Glomerular endothelial cell (primary cell): ENCODE data around the gene CAP2. TPM values are rescaled to one million over a fixed set of nuclear protein-coding genes. Genes with fewer than 3 reads are reported as not detected.

Experiments used
- DNase-seq: peaks from one replicate; pipeline ENCODE4 v3.0.0-alpha.2; 2011; ENCODE audit warnings: low read depth, low spot score; ENCODE audit errors: extremely low read depth
- total RNA-seq: library from RNA; depleted of rRNA; stranded (reverse); fragments of >200 nt; gene quantifications from 2 replicates; pipeline ENCODE4 v1.2.3, GENCODE V29; 2015

The CAP2 gene
- total RNA-seq, 1 donor from 2014 or later: 3.7 TPM

DNA sequence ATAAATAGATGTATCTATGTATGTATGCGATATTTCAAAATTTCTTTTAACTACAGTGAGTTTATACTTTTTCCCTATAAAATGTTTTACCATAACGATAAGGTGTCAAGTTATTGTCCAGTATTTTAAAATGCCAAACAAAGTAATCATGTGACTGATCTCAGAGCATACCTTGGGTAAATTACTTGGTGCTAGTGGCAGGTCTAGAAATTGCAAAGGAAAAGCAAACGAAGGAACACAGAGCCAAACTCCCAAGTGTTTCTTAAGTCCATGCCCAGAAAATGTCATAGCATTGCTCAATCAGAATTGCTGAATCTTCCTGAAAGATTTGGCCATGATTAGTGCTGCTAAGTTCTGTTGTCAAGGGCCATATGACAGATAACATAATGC lies 77.5 kb downstream of the CAP2 start:
- DNase-seq: no peak

DNA sequence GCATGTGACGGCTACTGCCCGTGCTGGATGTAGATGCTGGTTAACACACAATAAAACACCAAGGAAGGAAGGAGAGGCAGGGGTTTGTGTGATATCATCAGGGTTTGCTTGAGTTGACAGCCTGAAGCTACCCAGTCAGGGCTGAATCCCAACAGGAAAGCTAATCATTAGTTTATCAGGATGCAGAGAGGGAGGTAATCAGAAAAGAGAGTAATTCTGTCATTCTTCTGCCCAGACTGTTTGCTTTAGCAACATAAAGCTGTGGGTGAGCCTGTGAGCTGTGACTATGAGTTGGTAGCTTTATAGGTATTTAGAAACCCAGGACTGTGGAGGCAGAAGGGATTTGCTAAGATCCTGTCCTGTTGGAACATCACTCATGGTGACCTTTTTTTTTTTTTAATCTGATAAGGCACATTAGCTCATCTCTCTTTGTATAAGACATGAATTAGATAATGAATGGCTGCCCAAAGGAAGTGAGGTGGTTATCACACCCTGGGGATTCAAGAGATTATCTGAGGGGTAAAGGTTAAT lies 79.3 kb downstream of the CAP2 start:
- DNase-seq: no peak

GRCh38 chr6:17473554-17473953 lies 80.2 kb downstream of the CAP2 start:
- no peak for DNase-seq

- no peak for DNase-seq
Observed at GRCh38 chr6:17474289-17474688, 80.9 kb downstream of the CAP2 start.

GRCh38 chr6:17475606-17476244 lies 82.3 kb downstream of the CAP2 start:
- DNase-seq: no peak

DNA sequence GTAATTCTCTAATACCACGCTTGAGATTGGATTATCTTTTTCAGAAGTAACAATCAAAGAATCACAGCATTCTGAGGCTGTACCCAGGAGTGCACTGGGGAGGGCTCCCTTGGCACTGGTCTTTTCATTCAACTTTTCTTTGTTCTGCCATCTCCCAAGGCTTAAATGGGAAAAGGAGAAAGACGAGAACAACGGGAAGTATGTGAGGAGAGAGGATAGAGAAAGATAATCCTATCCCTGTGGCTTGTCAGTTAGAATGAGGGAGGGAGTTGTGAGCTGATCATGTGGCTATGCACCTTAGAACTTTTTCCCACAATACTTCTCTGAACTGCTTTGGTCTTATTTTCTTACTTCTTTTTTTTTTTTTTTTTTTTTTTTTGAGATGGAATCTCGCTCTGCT lies 83.1 kb downstream of the CAP2 start:
- no peak for DNase-seq

- no peak for DNase-seq
Observed at GRCh38 chr6:17477356-17477755, 84.0 kb downstream of the CAP2 start.

DNA sequence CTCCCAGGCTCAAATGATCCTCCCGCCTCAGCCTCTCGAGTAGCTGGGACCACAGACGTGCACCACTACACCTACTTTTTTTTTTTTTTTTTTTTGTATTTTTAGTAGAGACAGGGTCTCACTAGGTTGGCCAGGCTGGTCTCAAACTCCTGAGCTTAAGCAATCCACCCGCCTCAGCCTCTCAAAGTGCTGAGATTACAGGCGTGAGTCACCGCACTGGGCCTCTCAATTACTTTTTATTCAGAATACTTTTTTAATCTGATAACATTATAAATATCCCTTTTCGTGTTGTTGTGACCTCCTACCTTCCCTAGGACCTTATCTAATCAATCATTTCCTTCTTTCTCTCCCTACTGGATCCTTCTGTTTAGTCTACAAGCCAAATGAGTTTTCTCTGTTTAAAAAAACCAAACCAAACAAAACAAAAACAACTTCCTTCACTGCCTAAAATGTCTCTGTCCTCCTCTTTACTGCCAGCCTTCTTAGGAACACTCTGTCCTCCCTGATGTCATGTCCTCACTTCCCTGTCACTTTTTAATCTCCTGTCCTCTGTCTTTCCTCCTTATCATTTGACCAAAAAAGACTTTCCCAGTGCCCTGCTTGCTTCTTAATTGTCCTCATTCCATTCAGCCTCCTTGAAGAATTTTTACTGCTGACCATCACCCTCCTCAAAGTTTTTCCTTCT lies 85.0 kb downstream of the CAP2 start:
- DNase-seq: no peak

DNA sequence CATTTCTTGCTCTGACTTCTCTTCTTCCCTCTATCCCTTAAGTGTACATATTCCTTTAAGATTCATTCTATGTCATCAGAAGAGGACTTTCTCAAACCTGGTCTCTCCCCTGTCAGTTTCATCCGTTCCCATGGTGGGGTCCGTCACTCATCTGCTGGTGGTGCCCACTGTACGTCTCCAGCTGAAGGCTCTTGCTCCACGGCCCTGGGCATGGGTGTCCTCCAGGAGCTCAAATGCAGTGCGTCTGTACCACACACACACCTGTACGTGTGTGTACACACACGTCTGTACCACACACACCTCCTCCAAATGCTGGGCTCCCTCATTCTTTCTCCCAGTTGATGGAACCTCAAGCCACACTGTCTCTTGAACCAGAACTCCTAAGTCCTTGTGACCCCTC lies 85.6 kb downstream of the CAP2 start:
- no peak for DNase-seq

DNA sequence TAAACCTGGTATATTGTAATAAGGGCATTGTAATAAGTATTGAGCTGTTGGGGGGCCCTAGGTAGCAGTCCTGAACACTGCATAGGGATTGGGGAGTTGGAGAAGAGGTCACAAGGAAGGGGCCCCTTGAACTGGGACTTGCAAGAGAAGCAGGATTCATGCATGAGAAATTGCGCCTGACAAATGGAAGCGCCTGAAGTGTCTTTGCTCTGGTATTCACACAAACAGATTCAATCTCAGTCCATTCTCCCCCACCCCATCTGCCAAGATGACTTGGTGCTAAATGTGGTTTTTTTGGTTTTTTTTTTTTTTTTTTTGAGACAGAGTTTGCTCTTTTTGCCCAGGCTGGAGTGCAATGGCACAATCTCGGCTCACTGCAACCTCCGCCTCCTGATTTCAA lies 87.1 kb downstream of the CAP2 start:
- DNase-seq: no peak

GRCh38 chr6:17482711-17483110 lies 89.3 kb downstream of the CAP2 start:
- DNase-seq: no peak

DNA sequence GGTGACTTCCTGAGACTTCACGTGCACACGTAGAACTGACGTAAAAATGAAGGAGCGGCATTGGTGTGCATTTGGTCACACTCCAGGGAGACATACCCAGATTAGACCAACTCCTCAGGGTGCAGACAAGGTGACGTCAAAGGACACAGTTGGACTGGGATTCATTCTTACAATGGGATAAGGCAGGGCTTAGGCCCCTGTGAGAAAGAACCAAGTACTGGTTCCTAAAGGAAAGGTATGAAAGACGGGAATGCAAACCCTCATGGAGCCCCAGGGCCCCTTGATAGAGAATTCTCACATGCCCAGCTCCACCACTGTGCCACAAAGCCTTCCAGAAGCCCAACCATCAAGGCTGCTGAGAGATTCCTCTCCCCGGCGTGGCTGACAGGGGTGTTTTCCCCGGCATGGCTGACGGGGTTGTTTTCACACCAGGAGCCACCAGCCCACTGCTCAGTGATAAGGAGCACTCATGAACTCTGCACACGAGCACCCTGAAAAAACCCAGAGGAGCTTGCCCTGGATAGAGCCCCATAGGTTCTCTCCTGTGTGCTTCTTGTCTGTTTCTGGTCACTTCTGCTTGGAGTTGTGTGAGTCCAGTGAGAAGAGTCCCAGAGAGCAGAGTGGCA lies 90.1 kb downstream of the CAP2 start:
- DNase-seq: no peak

DNA sequence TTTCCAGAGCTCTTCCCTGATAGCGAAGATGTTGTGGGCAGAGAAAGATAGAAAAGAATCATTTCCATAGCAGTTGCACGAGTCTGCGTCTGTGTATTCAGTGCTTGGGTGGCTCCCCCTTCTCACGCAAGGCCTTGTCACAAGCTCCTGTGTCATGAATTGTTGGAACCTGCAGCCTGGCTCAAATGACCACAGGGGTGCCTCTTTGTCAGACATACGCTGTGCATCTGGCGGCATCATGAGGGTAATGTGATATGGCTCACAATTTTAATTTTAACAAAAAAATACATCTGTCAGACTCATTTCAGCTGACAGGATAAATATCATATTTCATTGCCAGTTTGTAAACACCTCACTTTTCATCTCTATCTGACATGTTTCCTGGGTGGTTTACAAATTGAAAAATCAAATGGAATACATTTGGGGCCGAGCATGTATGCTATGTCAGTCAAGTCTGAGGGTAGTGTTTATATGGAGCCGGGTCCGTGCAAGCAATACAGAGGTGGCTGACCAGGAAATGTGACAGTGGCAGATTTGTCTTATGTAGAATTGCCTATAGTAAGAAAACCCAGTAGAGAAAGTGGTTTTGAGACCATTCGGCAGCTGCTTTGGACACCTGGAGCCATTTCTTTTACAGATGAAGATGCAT lies 90.9 kb downstream of the CAP2 start:
- DNase-seq: no peak

GRCh38 chr6:17485181-17485580 lies 91.8 kb downstream of the CAP2 start:
- no peak for DNase-seq

DNA sequence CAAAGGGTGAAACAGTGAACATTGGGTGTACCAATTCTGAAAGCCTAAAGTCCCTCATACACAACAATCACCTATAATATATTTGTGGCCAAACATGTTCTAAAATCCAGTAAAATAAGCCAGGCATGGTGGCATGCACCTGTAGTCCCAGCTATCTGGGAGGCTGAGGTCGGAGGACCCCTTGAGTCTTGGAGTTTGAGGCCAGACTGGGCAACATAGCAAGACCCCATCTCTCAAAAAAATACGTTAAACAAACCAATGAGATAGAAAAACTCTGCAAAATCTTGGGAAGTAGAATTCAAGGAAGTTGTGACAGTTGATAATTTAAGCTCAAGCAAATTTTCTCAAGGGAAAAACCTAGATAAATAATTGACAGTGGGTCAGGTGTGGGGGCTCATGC lies 92.6 kb downstream of the CAP2 start:
- no peak for DNase-seq

DNA sequence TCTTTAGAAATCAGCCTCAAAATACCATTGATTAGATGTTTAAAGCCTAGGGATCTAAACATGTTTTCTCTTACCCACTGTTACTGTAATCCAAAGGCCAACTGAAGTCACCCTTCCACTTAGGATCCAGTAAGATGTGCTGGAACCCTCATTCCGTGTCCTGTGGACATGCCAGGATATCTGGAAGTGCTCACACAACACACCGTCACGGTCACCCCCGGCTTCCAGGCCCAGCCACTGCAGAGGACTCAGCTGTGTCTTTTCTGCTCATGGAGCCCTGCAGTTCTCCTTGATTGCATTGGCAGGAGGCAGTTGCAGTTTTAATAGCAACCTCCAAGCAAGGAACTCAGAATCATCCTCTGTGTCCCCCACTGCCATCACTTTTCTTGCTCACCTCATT lies 93.3 kb downstream of the CAP2 start:
- no peak for DNase-seq

GRCh38 chr6:17490724-17491123 lies 97.3 kb downstream of the CAP2 start:
- no peak for DNase-seq

GRCh38 chr6:17491416-17492142 lies 98.2 kb downstream of the CAP2 start:
- DNase-seq: no peak

DNA sequence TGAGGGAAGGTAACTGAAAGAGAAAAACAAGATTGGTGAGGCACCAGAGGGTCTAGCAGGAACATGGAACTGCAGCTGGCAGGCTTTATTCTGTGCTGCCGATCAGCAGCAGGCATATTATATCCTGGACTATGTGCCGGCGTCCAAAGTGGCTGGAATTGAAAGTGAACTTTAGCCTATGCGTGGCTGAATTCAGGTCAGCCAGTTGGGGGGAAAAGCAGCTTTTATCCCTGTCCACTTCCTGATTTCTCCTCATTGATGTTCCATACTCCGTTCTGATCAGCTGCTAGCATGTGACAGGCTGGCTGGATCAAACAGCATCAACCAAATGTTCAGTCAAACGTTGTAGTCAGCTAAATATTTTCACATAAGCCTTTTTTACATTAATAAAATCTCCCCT lies 99.0 kb downstream of the CAP2 start:
- no peak for DNase-seq

DNA sequence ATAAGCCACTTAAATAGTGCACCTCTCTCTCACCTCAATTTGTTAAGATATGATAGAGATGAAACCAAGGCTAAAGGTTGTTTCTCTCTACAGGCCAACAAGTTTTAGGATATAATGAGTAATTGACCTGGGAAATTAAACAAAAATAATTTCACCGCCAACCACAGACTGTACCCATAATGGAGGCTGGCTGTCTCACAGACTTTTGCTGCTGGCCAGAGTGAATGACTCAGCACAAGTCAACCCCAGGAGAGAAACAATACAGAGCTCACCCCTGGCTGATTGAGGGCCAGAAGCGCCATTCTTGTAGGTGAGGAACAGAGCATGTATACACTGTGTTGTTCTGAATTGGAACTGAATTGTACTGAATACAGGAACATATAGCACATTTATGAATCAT lies 99.9 kb downstream of the CAP2 start:
- no peak for DNase-seq

DNA sequence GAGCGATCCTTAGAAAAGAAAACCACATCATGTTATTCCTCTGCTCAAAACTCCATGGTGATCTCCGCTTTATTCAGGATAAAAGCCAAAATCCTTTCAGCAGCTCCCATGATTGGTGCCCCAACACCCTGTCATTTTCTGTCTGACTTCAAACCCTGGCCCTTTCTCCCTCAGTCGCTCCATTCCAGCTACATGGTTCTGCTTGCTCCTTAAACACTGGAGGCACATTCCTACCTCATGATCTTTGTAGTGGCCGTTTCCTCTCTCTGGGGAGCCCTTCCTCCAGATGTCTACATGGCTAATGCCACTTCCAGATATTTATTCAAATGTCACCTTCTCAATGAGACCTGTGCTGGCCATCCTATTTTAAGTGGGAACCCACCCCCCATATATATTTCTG lies 100.8 kb downstream of the CAP2 start:
- DNase-seq: no peak
